HG03457 (cell line): ENCODE data around the gene FLVCR1.

Source experiments
- ATAC-seq: cut with Tn5 transposase; IDR thresholded peaks from one replicate; pipeline ENCODE4 v1.9.1; 2021; ENCODE audit warnings: moderate number of reproducible peaks; ENCODE audit not compliant: unreplicated experiment

Gene FLVCR1

DNA sequence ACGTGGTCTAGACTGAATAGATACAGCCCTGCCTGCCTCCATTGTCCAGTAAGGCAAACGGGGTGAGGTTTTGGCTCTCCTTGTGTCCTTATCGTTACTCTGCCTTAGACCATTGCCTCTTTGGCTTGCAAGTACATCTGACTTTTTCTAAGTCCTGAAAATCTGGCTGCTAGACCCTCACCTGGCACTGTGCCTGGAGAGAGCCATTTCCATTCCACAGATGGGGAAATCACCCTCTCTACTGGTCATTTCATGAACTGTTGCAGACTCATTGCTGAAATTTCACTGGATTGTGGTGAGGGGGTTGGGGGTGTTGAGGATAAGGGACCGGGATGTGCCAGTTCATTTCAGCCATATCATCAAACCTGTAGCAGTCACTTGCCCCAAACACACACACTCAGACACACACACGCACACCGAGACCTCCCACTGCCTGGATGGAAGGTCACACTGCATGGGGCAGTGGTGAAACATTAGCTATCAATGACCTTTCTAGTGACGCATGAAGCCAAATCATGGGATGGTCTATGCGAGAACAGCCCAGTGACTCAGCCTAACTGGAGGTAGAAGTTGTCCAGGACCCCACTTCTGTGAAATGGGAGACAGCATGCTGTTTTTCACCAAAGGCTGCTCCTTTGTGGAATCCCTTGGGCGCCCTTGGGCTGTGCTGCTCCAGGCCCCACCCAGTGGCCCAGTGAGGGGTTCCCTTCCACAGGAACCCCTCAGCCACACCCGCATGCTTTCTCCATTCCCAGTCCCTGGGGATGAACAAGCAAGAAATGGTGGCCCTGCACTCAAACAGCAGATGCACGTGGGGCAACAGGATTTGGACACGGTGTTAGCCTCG is 57.4 kb downstream of the FLVCR1 start:
- no peak for ATAC-seq

DNA sequence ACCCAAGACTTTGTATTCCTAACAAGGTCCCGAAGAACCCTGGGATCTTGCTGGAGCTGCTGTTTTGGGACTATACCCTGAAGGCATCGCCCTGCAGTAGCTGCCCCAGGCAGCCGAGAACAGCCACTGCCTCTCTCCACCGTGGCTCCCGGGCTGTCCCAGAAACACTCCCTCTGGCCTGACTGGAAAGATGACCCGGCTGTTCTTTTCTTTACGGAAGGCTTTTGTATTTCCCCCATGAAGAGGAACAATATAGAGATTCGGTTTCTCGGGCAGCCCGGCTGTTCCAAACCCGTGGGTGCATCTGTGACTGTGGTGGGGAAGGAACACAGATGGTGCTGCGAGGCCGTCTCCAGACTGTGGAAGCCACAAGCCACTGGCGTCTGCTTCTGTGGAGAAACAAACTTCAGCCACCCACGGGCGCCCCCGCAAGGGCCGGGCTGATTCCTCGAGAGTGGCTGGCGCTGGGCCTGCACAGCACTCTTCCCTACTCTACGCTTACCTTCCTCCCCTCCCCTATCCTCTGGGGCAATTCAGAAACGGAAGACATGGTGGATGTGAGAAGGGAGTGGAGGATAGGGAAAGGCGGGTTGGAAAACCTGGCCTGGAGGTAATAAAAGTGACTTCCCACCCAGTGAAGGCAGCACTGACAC is 58.5 kb downstream of the FLVCR1 start:
- no peak for ATAC-seq

DNA sequence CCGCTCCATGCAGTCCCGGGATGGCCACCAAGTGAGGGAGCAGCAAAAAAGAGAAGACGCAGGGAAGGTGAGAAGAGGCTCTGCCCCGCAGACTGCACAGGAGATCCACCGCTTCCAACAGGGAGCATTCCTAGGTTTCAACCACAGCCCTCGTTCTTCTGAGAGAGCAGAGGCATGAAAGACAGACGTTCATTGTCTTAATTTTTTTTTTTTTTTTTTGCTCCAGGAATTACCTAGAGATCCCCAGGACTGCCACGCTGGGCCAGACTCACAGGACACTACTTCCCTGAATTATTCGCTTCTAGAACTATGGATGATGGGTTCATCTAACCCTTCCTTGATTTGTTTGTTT is 59.0 kb downstream of the FLVCR1 start:
- ATAC-seq: no peak

DNA sequence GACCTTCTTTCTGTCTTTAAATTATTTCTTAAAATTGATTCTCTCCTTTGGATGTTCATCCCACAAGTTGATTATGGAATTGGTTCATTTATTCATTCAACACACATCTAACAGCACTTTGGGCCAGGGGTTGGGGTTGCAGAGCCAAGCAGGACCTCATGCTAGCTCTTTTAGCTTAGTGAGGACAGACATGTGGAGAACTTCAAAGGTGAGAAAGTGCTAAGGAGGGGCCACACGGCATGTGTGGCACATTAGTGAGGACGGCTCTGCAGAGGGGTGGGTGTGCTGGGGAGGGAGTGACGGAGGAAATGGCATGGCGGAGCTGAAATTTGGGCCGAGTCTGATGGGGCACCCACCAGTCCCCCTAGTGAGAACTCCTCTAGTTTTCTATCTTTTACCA is 59.8 kb downstream of the FLVCR1 start:
- ATAC-seq: no peak

DNA sequence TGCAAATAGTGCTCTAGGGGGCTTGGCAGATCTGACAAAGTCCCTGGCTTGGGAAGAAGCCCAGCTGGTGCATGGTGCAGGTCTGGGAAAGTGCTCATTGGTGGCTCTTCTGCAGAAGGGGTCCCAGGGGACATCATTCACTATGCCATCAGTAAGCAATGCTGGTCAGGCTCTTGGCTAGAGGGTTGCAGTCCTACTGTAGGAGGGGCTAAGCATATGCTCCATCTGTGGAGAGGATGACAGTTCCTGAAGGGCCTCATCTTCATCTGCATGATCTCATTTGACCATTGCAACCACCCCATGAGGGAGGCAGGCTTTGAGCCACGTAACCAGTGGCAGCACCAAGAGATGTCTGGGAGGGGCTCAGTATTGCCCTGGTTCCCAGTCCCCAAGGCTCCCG is 60.7 kb downstream of the FLVCR1 start:
- no peak for ATAC-seq

DNA sequence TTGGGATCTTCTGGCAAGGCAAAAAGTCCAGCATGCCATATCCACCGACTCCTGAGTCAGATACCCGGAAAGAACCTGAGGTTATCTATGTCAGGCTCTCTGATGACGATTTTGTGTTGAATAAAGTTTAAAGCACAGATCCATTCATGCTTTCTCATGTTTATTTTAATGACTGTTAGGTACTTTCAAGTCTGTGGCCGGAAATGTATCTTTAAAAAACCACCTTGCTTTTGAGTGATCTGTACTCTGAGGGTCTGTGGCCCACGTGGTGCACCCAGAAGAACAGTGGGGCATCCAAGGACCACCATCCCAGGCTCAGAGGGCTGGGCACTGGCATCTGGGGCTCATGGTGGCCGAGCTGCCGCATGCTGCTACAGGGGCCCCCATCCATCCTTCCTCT is 62.2 kb downstream of the FLVCR1 start:
- ATAC-seq: no peak

DNA sequence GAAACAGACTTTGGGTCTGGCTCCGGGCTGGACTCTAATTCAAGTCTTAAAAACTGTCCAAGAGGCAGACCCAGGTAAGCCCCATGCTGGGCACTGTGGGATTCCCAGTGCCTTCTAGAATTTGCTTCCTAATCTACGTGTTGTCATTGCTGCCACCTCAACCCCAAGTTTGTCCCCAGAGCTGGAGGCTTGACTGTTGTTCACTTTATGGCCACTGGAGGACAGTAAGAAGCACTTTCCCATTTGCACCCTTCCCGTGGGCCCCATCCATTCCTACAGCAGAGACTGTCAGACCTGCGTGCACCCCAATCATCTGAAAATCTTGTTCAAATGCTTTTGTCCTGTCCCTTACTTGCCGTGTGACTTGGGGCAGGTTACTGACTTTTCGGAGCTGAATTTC is 62.8 kb downstream of the FLVCR1 start:
- no peak for ATAC-seq

DNA sequence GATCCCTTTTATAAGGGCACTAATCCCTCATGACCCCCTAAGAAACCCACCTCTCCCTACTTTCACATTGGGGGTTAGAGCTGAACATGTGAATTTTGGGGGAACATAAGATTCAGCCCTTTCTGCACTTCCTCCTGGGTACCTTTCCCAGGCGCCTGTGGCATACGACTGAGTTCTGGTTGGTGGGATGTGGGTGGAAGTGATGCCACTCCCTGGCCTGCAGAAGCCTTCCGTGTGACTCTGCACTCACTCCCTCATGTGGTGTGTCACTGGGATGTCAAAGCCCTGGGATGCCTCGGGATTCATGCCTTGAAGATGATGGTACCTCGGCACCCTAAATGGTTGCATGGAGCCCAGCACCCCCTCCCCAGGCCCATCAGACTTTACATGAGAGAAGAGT is 63.9 kb downstream of the FLVCR1 start:
- ATAC-seq: no peak

DNA sequence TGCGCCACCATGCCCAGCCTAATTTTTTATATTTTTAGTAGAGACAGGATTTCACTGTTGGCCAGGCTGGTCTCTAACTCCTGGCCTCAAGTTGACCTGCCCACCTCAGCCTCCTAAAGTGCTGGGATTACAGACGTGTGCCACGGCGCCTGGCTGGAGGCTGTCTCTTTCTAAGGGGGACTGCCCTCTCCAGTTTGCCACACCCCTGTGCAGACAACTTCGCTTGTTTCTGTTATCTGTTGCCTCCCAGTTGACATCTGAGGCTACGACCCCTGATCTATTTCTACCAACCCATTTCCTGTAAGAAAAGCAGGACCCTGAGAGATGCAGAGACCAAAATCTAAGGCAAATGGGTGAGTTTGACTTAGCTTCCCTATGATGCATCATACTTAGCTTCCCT is 68.3 kb downstream of the FLVCR1 start:
- ATAC-seq: no peak

DNA sequence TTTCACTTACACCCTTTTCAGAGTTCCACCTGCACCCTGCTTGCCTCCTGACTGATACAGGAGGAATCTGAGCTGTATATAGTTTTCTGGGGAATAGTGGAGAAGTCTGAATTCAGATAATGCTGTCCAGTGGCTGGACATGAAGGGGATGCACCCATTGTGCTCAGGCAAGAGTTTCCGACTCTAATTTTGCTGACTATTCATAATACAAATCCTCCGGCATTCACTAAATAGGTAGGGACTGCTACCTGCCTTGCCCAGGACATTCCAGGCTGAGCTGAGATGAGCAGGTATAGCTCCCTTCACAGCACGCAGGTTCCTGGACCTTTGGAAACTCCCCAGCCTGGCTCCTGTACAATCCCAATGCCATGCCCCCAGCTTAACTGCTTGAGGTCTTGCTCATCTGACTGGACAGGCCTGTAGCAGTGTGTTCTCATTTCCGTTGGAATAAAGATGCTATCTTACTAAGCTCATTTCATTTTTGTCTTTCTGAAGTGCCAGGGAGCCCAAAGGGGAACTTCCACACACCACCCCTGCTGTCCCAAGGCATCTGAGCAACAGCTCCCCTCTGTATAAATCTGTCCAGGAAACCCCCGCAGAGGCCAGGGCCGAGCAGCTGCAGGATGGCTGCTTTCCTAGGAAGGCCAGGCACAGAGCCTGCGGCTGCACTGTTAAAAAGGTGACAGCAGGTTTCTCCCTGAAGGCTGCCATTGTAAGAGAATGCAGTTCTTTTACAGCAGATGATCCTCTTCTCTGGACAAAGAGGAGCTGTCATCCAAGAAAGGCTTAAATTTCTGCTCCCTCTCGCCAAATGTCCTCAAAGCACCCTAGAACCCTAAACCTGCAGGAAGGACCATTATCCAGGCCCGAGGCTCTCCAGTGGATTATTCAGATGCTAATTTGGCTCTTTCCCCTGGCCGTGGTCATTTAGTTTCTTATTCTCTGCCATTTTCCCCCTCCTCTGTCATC is 70.5 kb downstream of the FLVCR1 start:
- ATAC-seq: peak; percentile 57

DNA sequence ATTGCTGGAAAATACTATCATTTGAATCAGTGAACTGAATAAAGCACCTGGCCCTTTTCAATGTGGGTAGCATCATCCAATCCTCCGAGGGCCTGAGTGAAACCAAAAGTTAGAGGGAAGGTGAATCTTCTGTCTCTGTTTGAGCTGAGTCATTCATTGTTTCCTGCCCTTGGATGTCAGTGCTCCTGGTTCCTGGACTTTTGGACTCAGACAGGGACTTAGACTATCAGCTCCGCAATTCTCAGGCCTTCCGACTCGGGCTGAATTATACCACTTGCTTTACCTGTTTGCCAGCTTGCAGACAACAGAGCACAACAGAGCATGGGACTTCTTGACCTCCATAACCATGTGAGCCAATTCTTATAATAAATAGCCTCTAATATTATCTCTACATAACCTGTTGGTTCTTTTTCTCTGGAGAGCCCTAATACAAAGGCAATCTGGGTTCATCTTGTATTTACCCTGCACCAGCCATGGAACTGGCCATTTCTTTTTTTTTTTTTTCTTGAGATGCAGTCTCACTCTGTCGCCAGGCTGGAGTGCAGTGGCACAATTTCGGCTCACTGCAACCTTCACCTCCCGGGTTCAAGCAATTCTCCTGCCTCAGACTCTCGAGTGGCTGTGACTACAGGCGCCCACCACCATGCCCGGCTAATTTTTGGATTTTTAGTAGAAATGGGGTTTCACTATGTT is 73.1 kb downstream of the FLVCR1 start:
- ATAC-seq: no peak

DNA sequence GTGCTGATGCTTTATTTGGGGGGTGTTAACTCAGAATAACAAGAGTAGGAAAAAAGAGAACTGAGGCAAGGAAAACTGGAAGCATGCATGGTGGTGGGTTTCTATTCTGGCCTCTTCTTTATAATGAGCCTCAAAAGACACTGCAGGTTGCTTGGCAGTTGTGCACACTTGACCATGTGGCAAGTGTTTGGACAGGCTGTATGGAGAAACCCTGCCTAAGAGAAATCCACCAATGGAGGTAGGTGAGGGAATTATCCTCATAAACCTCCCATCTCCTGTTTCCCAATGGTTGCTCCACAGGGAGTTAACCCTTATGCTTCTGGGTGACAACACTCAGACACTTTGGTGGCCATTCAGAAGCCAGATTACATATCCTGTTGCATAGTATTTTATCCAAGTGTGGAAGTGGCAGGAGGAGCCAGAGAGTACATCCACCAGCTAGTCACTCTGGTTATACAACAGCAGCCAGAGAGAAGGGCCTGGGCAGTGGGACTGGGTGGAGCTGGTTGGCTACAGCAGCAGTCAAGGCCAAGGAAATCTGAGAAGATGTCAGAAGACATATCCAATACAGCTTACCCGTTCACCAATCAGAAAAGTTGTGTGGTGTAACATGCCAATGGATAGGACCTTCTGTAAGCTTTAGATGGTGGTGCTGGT is 75.9 kb downstream of the FLVCR1 start:
- ATAC-seq: no peak

DNA sequence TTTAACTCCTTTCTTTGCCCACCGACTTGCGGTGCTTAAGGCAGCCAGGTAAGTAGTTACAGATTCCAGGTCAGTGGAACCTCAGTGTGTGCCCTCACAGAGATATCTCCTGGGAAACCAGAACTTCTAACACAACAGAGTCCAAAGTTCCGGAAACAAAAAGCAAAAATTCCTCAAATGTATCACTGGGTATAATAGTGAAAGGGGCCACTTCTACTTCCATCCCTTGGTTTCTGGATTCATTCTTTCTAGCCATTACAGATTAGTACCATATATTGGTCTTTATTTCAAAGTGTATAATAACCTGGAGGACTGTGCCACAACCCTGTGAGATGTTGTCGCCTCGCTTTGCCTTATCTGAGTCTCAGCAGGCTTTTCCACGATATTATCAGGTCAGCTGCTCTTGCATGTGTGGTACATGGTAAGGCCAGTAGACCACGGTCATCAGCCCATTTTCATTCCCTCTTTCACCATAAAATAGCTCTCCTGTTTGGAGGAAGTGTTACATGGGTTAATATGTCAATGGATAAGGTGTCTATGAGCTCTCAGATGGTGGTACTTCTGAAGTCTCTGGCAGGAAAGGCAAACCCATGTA is 77.4 kb downstream of the FLVCR1 start:
- no peak for ATAC-seq

DNA sequence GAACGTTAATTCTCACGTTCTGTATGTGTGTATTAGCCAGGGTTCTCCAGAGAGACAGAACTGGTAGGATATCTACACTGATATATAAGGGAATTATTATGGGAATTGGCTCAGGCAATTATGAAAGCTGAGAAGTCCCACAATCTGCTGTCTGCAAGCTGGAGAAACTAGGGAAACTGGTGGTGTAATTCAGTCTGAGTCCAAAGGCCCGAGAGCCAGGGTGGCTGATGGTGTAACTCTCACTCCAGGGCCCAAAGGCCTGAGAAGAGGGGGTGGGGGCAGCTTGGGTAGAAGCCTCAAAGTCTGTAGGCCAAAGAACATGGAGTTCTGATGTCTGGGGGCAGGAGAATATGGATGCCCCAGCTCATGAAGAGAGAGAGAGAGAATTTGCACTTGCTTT is 79.0 kb downstream of the FLVCR1 start:
- no peak for ATAC-seq

DNA sequence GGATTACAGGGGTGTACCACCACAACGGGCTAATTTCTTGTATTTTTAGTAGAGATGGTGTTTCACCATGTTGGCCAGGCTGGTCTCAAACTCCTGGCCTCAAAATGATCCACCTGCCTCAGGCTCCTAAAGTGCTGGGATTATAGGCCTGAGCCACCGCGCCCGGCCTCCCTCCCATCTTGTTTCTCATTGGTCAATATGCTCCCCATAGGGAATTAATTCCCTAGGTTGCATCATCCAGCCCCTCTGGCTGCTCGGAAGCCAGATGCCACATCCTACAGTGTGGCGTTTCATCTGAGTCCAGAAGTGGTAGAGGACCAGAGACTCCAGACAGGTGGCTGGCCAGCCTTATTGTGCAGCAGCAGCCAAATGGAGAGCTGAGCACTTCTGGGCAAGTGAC is 80.8 kb downstream of the FLVCR1 start:
- ATAC-seq: no peak

DNA sequence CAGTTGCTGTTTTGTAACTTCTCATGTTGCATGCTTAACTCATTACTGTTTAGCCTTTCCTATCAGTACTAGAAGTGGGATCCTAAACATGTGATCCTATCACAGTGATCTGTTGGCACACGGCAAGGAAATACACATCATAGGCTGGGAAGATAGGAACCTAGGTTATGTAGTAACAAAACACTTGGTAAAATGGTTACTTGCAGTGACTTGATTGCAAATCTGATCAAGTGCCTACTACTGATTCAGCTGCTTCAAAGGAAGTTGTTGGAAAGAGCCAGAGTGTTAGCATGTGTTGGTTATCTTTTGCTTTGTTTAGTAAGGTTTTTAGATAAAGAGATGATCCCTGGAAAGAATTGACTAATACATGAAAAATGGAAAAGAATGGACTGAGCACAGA is 83.4 kb downstream of the FLVCR1 start:
- no peak for ATAC-seq

DNA sequence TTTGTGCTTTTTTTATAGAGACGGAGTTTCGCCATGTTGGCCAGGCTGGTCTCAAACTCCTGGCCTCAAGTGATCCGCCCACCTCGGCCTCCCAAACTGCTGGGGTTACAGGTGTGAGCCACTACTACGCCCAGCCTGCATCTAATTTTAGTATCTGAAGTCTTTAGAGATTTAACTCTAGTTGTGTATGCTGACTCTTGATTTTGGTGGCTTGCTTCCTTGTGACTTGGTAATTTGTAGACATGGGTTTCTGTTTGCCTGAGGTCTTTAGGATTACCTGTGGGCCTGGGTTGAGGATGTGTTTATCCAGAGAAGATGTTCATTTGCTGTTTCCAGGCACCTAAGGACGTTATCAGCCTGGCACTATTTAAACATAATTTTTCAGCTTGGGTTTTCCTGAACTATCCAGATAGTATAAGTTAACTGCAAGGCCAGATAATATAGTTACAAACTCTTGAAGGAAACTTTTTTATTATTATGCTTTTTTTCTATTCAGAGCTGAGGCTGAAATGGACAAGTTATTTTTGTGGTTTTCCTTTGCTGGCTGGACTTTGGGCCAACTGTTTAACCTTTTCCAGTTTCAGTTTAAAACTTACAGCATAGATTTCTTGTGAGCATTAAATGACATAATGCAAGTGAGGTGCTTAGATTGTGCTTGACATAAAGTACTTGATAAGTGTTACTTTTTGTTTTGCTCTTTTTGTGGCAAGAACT is 84.8 kb downstream of the FLVCR1 start:
- ATAC-seq: no peak

DNA sequence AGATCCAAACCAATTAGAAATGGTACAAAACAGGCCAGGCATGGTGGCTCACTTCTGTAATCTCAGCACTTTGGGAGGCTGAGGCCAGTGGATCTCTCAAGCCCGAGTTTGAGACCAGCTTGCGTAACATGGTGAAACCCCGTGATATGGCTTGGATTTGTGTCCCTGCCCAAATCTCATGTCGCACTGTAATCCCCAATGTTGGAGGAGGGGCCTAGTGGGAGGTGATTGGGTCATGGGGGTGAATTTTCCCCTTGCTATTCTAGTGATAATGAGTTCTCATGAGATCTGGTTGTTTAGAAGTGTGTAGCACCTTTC is 85.3 kb downstream of the FLVCR1 start:
- no peak for ATAC-seq

DNA sequence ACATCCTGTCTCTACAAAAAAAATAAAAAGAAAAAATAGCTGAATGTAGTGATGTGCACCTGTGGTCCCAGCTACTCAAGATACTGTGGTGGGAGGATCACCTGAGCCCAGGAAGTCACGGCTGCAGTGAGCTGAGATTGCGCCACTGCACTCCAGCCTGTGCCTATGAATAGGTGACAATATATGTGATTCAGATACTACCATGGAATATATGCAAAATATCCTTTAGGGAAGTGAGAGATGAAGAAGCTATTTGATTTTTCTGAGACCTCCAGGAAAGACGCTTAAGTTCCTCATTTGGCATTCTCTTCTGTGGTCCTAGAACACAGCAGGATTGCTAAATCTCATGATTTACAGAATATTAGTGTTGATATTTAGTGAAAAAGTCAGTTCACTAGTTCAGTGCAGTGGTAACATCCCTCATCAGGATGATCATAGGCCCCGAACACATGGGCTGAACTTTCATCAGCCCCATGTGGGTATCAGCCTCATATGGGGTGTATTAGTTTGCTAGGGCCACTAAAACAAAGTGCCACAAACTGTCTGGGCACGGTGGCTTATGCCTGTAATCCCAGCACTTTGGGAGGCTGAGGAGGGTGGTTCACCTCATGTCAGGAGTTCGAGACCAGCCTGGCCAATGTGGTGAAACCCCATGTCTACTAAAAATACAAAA is 86.3 kb downstream of the FLVCR1 start:
- ATAC-seq: no peak
